ENCODE measurements around the gene XIRP1.

XIRP1 gene

DNA sequence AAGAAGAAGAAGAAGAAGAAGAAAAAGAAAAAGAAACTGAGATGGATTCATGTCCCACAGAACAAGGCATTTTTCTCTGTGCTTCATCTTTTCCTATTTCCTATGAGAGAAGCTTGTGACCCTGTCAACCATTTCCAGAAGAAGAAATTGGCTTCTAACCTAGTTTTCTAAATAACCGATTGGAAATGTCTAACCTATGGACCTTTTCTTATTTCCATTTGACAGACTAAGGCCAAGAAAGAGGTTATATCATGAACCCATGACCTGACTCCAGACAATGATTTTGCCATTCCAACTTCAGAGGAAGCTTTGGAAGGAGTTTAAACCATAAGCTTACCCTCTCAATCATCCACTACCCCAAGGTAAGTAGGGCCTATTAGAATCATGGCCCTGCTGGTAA, 22.7 kb downstream of the XIRP1 start:
- H2AFZ ChIP-seq (ENCODE audit: low read length): no peak overlapping the region
- H3K9me3 ChIP-seq (replicated peaks; ENCODE audit: insufficient read depth, low read length): no peaks in the 10 kb centered on the region
- no peaks in the 10 kb centered on the region for H3F3A ChIP-seq (ENCODE audit: insufficient read depth, low read length)
- no peak overlapping the region for H3K4me3 ChIP-seq (ENCODE audit: low read length)
- H3K36me3 ChIP-seq (replicated peaks; ENCODE audit: insufficient read depth, low read length): no peaks in the 10 kb centered on the region
- H3K27ac ChIP-seq (ENCODE audit: low read length): no peak overlapping the region
- no peaks in the 10 kb centered on the region for H3K79me2 ChIP-seq (ENCODE audit: low read length)
- H4K20me1 ChIP-seq (ENCODE audit: insufficient read depth, low read length): no peaks in the 10 kb centered on the region
- H3K4me1 ChIP-seq (ENCODE audit: low read length): no peaks in the 10 kb centered on the region
- TF ChIP-seq EZH2 (optimal IDR thresholded peaks at IDR 0.05; ENCODE audit: low read depth, low read length) (no peak), EZH2phosphoT487 (IDR thresholded peaks at IDR 0.05; ENCODE audit: low read length) (no peak)
- TF ChIP-seq, protein P1, sequence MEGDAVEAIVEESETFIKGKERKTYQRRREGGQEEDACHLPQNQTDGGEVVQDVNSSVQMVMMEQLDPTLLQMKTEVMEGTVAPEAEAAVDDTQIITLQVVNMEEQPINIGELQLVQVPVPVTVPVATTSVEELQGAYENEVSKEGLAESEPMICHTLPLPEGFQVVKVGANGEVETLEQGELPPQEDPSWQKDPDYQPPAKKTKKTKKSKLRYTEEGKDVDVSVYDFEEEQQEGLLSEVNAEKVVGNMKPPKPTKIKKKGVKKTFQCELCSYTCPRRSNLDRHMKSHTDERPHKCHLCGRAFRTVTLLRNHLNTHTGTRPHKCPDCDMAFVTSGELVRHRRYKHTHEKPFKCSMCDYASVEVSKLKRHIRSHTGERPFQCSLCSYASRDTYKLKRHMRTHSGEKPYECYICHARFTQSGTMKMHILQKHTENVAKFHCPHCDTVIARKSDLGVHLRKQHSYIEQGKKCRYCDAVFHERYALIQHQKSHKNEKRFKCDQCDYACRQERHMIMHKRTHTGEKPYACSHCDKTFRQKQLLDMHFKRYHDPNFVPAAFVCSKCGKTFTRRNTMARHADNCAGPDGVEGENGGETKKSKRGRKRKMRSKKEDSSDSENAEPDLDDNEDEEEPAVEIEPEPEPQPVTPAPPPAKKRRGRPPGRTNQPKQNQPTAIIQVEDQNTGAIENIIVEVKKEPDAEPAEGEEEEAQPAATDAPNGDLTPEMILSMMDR (IDR thresholded peaks at IDR 0.05; ENCODE audit: low read length): no peak
- no peak for DNase-seq
- no peaks in the 10 kb centered on the region for H3K27me3 ChIP-seq (replicated peaks; ENCODE audit: insufficient read depth, low read length)
- H3K4me2 ChIP-seq (ENCODE audit: low read depth, low read length): no peak overlapping the region
- H3K9ac ChIP-seq (ENCODE audit: low read length): no peak overlapping the region
- H3K9me2 ChIP-seq (replicated peaks; ENCODE audit: insufficient read depth, low read length): no peaks in the 10 kb centered on the region

DNA sequence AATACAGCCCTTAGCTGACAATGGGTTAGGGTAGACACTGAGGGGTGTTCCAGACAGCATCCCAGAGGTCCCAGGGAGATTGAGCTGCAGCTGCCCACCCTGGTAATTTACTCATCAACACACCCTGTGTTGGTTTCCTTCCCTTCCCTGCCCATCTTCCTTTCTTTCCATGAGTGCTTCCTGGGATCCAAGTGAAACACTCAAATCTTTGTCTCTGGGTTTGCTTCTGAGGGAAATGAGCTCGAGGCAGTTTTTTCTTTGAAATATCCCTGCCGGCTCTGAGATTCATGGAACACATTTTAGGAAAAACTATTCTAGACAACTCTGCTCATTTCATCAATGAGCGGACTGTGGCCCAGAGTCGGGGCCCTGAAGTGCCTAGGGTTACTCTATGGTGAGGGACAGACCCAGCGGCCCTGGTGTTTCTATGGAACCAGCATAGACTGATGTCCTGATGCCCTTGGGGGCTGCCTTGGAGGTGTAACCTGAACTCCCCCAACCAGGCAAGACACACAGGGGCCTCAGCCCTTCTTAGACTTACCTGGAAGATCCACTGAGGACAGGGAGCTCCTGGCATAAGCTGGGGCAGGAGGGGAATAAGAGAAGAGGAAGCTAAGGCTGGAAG, 24.1 kb downstream of the XIRP1 start:
- TF ChIP-seq, protein P1 (IDR thresholded peaks at IDR 0.05; ENCODE audit: low read length): no peak
- no peak for TF ChIP-seq EZH2phosphoT487 (IDR thresholded peaks at IDR 0.05; ENCODE audit: low read length)
- no peak for TF ChIP-seq EZH2 (optimal IDR thresholded peaks at IDR 0.05; ENCODE audit: low read depth, low read length)
- H3K4me1 ChIP-seq (ENCODE audit: low read length): no peaks in the 10 kb centered on the region

DNA sequence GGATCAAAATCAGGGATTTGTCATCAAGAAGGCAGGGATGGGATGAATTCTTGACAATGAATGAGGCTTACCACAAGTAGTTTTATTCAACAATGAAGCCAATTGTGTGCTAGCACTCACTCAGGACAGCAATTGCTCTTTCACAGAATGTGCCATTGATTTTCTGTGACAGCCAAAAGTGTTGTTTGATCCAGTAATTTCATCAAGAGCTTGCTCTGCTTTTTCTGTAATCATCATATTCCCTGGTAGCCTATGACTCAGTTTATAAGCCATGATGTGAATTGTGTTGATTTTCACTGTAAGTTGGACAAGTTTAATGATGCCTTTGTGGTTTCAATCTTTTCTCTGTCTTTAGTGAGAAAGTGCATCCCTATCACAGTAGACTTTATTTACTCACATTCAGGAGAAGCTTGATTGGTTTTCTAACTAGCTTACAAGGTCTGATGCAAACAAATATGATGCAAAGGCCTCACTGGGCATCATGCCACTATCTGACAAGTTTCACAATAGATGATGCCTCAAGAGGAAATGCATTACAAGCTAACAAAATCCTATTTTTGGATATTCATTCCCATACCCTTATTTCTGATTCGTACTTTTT, 25.4 kb downstream of the XIRP1 start:
- Histone ChIP-seq H3K27me3 (replicated peaks; ENCODE audit: insufficient read depth, low read length) (no peaks in the 10 kb centered on the region), H3K27ac (ENCODE audit: low read length) (no peak overlapping the region), H3K9ac (ENCODE audit: low read length) (no peak overlapping the region), H3F3A (ENCODE audit: insufficient read depth, low read length) (no peaks in the 10 kb centered on the region), H3K9me2 (replicated peaks; ENCODE audit: insufficient read depth, low read length) (no peaks in the 10 kb centered on the region), H4K20me1 (ENCODE audit: insufficient read depth, low read length) (no peaks in the 10 kb centered on the region), H3K4me3 (ENCODE audit: low read length) (no peak overlapping the region), H3K9me3 (replicated peaks; ENCODE audit: insufficient read depth, low read length) (no peaks in the 10 kb centered on the region), H3K4me1 (ENCODE audit: low read length) (no peaks in the 10 kb centered on the region), H3K79me2 (ENCODE audit: low read length) (no peaks in the 10 kb centered on the region), H3K4me2 (ENCODE audit: low read depth, low read length) (no peak overlapping the region), H2AFZ (ENCODE audit: low read length) (no peak overlapping the region), H3K36me3 (replicated peaks; ENCODE audit: insufficient read depth, low read length) (no peaks in the 10 kb centered on the region)
- DNase-seq: no peak
- TF ChIP-seq, protein P1 (IDR thresholded peaks at IDR 0.05; ENCODE audit: low read length): no peak
- TF ChIP-seq EZH2 (optimal IDR thresholded peaks at IDR 0.05; ENCODE audit: low read depth, low read length) (no peak), EZH2phosphoT487 (IDR thresholded peaks at IDR 0.05; ENCODE audit: low read length) (no peak)

More for the DNA sequence above, 24.1 kb downstream of the XIRP1 start:
- H4K20me1 ChIP-seq (ENCODE audit: insufficient read depth, low read length): no peaks in the 10 kb centered on the region
- H3K27ac ChIP-seq (ENCODE audit: low read length): no peak overlapping the region
- H3K9me2 ChIP-seq (replicated peaks; ENCODE audit: insufficient read depth, low read length): no peaks in the 10 kb centered on the region
- DNase-seq: no peak
- no peak overlapping the region for H3K4me2 ChIP-seq (ENCODE audit: low read depth, low read length)
- no peaks in the 10 kb centered on the region for H3F3A ChIP-seq (ENCODE audit: insufficient read depth, low read length)
- H3K9ac ChIP-seq (ENCODE audit: low read length): no peak overlapping the region
- no peaks in the 10 kb centered on the region for H3K36me3 ChIP-seq (replicated peaks; ENCODE audit: insufficient read depth, low read length)
- H2AFZ ChIP-seq (ENCODE audit: low read length): no peak overlapping the region
- H3K4me3 ChIP-seq (ENCODE audit: low read length): no peak overlapping the region
- no peaks in the 10 kb centered on the region for H3K79me2 ChIP-seq (ENCODE audit: low read length)
- H3K9me3 ChIP-seq (replicated peaks; ENCODE audit: insufficient read depth, low read length): no peaks in the 10 kb centered on the region
- H3K27me3 ChIP-seq (replicated peaks; ENCODE audit: insufficient read depth, low read length): no peaks in the 10 kb centered on the region

Measured in MM.1S (cell line).